ENCODE data around the gene EPHB1. TPM values are rescaled to one million over a fixed set of nuclear protein-coding genes. Genes with fewer than 3 reads are reported as not detected.

EPHB1 gene
- total and polyA plus RNA-seq, 4 donors: 0.23 to 1.7 (median 0.52) TPM

DNA sequence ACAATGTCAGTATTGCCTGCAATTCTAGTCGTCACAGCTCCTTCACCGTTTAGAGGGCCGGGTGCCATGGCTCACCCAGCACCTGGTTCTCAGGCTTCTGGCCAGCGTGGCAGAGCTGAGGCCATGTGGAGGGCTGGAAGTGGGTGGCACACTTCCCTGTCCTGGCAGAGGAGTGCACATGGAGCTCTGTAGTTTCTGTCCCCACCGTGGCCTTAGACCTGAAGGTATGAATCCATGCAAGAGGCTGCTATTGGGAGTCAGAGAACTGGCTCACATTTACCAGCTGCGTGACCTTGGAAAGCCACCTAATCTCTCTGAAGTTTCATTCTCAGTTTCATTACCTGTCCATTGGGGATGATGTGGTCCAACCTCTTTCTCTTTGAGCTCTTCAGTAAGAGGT, 22.2 kb downstream of the EPHB1 start:
- TF ChIP-seq, protein P1, sequence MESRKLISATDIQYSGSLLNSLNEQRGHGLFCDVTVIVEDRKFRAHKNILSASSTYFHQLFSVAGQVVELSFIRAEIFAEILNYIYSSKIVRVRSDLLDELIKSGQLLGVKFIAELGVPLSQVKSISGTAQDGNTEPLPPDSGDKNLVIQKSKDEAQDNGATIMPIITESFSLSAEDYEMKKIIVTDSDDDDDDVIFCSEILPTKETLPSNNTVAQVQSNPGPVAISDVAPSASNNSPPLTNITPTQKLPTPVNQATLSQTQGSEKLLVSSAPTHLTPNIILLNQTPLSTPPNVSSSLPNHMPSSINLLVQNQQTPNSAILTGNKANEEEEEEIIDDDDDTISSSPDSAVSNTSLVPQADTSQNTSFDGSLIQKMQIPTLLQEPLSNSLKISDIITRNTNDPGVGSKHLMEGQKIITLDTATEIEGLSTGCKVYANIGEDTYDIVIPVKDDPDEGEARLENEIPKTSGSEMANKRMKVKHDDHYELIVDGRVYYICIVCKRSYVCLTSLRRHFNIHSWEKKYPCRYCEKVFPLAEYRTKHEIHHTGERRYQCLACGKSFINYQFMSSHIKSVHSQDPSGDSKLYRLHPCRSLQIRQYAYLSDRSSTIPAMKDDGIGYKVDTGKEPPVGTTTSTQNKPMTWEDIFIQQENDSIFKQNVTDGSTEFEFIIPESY (IDR thresholded peaks at IDR 0.05): no peak
- TF ChIP-seq RAD21 (IDR thresholded peaks at IDR 0.05): no peak
- no peak for DNase-seq (ENCODE audit: low spot score)
- WGBS: 88% methylated on average over 6 of the region's 6 CpGs
- no peaks in the 10 kb centered on the region for H3K4me1 ChIP-seq (ENCODE audit: control insufficient read depth in 4 of 4, insufficient read depth in 4 of 4, low read length in 3 of 4)
- no peak overlapping the region for H3K9ac ChIP-seq (ENCODE audit: low read depth in 1 of 2, low read length in 2 of 2)
- no peak overlapping the region for H3K4me3 ChIP-seq (ENCODE audit: low read depth in 1 of 3, low read length in 3 of 3)
- no peaks in the 10 kb centered on the region for H3K27me3 ChIP-seq (ENCODE audit: control insufficient read depth in 4 of 4, insufficient read depth in 4 of 4, low read length in 3 of 4)
- H3K36me3 ChIP-seq (ENCODE audit: control insufficient read depth in 4 of 4, insufficient read depth in 3 of 4, low read depth in 1 of 4, low read length in 3 of 4): no peaks in the 10 kb centered on the region
- H3K9me3 ChIP-seq (ENCODE audit: control insufficient read depth in 4 of 4, low read length in 3 of 4): no peaks in the 10 kb centered on the region
- no peak overlapping the region for H3K27ac ChIP-seq (ENCODE audit: low read depth in 1 of 2, low read length in 2 of 2)

DNA sequence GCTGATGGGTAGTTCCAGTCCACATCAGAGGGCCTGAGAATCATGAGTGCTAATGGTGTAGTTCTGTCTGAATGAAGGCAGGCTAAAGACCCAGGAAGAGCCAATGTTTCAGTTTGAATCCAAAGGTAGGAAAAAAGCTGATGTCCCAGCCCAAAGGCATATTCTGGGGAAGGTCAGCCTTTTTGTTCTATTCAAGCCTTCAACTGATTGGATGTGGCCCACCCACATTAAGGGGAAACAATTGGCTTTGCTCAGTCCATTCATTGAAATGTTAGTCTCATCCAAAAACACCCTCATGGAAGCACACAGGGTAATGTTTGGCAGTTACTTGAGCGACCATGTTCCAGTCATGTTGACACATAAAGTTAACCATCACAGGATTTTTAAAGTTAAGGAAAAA, 25.9 kb downstream of the EPHB1 start:
- no peaks in the 10 kb centered on the region for H3K36me3 ChIP-seq (ENCODE audit: control insufficient read depth in 4 of 4, insufficient read depth in 3 of 4, low read depth in 1 of 4, low read length in 3 of 4)
- no peak for DNase-seq (ENCODE audit: low spot score)
- TF ChIP-seq TAF1 (conservative IDR thresholded peaks at IDR 0.05) (no peak), JUND (IDR thresholded peaks at IDR 0.05) (no peak), RAD21 (IDR thresholded peaks at IDR 0.05) (no peak)
- TF ChIP-seq, protein P2, sequence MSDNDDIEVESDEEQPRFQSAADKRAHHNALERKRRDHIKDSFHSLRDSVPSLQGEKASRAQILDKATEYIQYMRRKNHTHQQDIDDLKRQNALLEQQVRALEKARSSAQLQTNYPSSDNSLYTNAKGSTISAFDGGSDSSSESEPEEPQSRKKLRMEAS (IDR thresholded peaks at IDR 0.05): no peak
- TF ChIP-seq, protein P3, sequence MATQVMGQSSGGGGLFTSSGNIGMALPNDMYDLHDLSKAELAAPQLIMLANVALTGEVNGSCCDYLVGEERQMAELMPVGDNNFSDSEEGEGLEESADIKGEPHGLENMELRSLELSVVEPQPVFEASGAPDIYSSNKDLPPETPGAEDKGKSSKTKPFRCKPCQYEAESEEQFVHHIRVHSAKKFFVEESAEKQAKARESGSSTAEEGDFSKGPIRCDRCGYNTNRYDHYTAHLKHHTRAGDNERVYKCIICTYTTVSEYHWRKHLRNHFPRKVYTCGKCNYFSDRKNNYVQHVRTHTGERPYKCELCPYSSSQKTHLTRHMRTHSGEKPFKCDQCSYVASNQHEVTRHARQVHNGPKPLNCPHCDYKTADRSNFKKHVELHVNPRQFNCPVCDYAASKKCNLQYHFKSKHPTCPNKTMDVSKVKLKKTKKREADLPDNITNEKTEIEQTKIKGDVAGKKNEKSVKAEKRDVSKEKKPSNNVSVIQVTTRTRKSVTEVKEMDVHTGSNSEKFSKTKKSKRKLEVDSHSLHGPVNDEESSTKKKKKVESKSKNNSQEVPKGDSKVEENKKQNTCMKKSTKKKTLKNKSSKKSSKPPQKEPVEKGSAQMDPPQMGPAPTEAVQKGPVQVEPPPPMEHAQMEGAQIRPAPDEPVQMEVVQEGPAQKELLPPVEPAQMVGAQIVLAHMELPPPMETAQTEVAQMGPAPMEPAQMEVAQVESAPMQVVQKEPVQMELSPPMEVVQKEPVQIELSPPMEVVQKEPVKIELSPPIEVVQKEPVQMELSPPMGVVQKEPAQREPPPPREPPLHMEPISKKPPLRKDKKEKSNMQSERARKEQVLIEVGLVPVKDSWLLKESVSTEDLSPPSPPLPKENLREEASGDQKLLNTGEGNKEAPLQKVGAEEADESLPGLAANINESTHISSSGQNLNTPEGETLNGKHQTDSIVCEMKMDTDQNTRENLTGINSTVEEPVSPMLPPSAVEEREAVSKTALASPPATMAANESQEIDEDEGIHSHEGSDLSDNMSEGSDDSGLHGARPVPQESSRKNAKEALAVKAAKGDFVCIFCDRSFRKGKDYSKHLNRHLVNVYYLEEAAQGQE (IDR thresholded peaks at IDR 0.05): no peak
- no peaks in the 10 kb centered on the region for H3K27me3 ChIP-seq (ENCODE audit: control insufficient read depth in 4 of 4, insufficient read depth in 4 of 4, low read length in 3 of 4)
- no peaks in the 10 kb centered on the region for H3K9me3 ChIP-seq (ENCODE audit: control insufficient read depth in 4 of 4, low read length in 3 of 4)
- H3K4me1 ChIP-seq (ENCODE audit: control insufficient read depth in 4 of 4, insufficient read depth in 4 of 4, low read length in 3 of 4): no peaks in the 10 kb centered on the region
- WGBS: 88% methylated on average over 1 of the region's 1 CpG
- no peak overlapping the region for H3K27ac ChIP-seq (ENCODE audit: low read depth in 1 of 2, low read length in 2 of 2)
- no peak overlapping the region for H3K4me3 ChIP-seq (ENCODE audit: low read depth in 1 of 3, low read length in 3 of 3)
- H3K9ac ChIP-seq (ENCODE audit: low read depth in 1 of 2, low read length in 2 of 2): no peak overlapping the region

DNA sequence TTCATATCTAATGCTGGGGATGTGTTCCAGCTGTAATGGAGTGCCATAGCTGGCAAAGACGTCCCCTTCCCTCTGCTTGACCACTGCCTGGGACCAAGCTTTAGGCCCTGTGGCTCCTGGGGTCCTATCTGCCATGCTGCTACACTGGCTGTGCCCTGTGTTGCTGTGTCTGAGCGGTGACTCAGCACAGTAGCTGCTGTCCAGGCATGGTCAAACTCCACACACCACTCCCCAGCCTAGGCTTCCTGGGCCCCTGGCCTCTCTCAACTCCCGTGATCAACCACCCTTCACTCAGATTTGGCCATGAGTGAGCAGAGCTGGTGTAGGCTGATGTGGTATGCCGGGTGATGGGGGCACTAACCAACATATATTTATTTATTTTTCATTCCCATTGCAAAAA, 27.0 kb downstream of the EPHB1 start:
- no peaks in the 10 kb centered on the region for H3K36me3 ChIP-seq (ENCODE audit: control insufficient read depth in 4 of 4, insufficient read depth in 3 of 4, low read depth in 1 of 4, low read length in 3 of 4)
- no peaks in the 10 kb centered on the region for H3K9me3 ChIP-seq (ENCODE audit: control insufficient read depth in 4 of 4, low read length in 3 of 4)
- 88% methylated on average over 4 of the region's 4 CpGs for WGBS
- no peak overlapping the region for H3K9ac ChIP-seq (ENCODE audit: low read depth in 1 of 2, low read length in 2 of 2)
- no peaks in the 10 kb centered on the region for H3K27me3 ChIP-seq (ENCODE audit: control insufficient read depth in 4 of 4, insufficient read depth in 4 of 4, low read length in 3 of 4)
- DNase-seq (ENCODE audit: low spot score): no peak
- no peaks in the 10 kb centered on the region for H3K4me1 ChIP-seq (ENCODE audit: control insufficient read depth in 4 of 4, insufficient read depth in 4 of 4, low read length in 3 of 4)
- H3K27ac ChIP-seq (ENCODE audit: low read depth in 1 of 2, low read length in 2 of 2): no peak overlapping the region
- no peak overlapping the region for H3K4me3 ChIP-seq (ENCODE audit: low read depth in 1 of 3, low read length in 3 of 3)
- TF ChIP-seq YY1 (IDR thresholded peaks at IDR 0.05) (no peak), HNF4A (conservative IDR thresholded peaks at IDR 0.05) (no peak), SP1 (IDR thresholded peaks at IDR 0.05) (no peak), EGR1 (IDR thresholded peaks at IDR 0.05; ENCODE audit: low read depth in 2 of 2) (no peak), FOXA2 (IDR thresholded peaks at IDR 0.05) (no peak), GABPA (IDR thresholded peaks at IDR 0.05 in 1 of 2, conservative IDR thresholded peaks at IDR 0.05 in 1 of 2) (no peak), TAF1 (conservative IDR thresholded peaks at IDR 0.05) (no peak), FOXA1 (IDR thresholded peaks at IDR 0.05) (no peak), JUND (IDR thresholded peaks at IDR 0.05) (no peak), HNF4G (IDR thresholded peaks at IDR 0.05) (no peak), NR2F2 (IDR thresholded peaks at IDR 0.05) (no peak), RXRA (IDR thresholded peaks at IDR 0.05) (no peak)
- TF ChIP-seq, protein P1 (IDR thresholded peaks at IDR 0.05): no peak
- TF ChIP-seq, protein P2 (IDR thresholded peaks at IDR 0.05): no peak
- TF ChIP-seq, protein P3 (IDR thresholded peaks at IDR 0.05): no peak
- TF ChIP-seq, protein P4, sequence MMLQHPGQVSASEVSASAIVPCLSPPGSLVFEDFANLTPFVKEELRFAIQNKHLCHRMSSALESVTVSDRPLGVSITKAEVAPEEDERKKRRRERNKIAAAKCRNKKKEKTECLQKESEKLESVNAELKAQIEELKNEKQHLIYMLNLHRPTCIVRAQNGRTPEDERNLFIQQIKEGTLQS (IDR thresholded peaks at IDR 0.05): no peak
